MM.1S (cell line): ENCODE measurements around the gene LYZL6.

Experiments used
- CTCF ChIP-seq: fragments of 300-600 bp; sonication (generic); IDR thresholded peaks from 2 replicates; pipeline ENCODE4 v1.5.1; 2016; ENCODE audit warnings: antibody characterized with exemption, low read length, mixed read lengths
- EZH2 ChIP-seq: fragments of 300-600 bp; sonication (generic); optimal IDR thresholded peaks from 2 replicates; pipeline ENCODE3; 2017; ENCODE audit warnings: low read depth, mild to moderate bottlenecking, antibody characterized with exemption, low read length, mixed read lengths
- EZH2phosphoT487 ChIP-seq: fragments of 300-600 bp; sonication (generic); IDR thresholded peaks from 2 replicates; pipeline ENCODE4 v1.6.1; 2018; ENCODE audit warnings: antibody characterized with exemption, low read length

- TF ChIP-seq EZH2phosphoT487 (no peak), CTCF (no peak), EZH2 (no peak)
Observed at GRCh38 chr17:35917519-35918213, 25.8 kb downstream of the LYZL6 start.
